D341Med (cell line): ENCODE results near the gene TSPAN7.
A peak's percentile ranks its signal among the peaks of the same experiment; 100 is the strongest.

Source experiments
- DNase-seq: peaks from one replicate; pipeline ENCODE4 v3.0.0; 2012; ENCODE audit warnings: low spot score

TSPAN7 gene

GRCh38 chrX:38649221-38649620 lies 87.9 kb downstream of the TSPAN7 start:
- DNase-seq = no peak

GRCh38 chrX:38649674-38650647 lies 88.6 kb downstream of the TSPAN7 start:
- DNase-seq = no peak

- no peak for DNase-seq
These were observed 90.6 kb downstream of the TSPAN7 start for GRCh38 chrX:38651625-38652601.

DNA sequence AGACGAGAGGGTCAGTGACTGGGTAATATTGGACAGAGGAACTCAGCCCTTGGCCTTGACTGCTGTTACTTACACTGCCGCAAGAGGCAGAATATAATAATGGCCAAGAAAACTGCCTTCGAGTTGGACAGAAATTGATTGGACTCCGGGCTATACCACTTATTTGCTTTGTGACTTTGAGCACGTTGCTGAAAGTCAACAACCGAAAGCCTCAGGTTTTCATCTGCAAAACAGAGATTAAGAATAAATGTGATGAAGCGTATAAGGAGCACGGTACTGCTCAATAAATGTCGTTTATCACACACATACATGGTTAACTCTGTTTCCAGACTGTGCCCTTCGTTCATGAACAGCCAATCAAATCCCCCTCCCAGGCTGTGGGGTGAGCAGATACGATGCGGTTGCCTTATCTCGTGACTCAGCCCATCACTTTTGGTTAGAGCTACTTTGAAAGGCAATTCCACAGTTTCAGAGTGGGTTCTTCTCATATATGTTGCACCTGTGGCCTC lies 91.6 kb downstream of the TSPAN7 start:
- no peak for DNase-seq

GRCh38 chrX:38654302-38654701 lies 93.0 kb downstream of the TSPAN7 start:
- DNase-seq = peak; percentile 26

- DNase-seq = peak; percentile 51
These were observed 95.1 kb downstream of the TSPAN7 start for GRCh38 chrX:38656350-38656915.

DNA sequence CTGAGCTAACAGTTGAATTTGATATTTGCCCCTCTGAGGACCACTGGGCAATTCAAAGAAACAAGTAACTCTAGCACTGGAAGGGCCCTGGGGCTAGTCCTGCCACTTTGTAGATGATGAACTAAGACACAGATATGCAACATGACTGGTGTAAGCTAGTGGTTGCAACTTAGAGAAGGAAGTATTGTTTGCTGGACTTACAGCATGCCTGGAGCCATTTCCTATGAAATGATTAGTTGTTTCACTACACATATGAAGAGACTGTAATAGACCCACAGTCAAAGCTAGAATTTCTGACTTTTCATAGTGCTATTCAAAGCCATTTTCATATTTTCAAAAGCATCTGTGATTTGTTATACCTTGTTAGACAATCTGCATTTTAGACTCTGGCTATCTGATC lies 96.2 kb downstream of the TSPAN7 start:
- no peak for DNase-seq

DNA sequence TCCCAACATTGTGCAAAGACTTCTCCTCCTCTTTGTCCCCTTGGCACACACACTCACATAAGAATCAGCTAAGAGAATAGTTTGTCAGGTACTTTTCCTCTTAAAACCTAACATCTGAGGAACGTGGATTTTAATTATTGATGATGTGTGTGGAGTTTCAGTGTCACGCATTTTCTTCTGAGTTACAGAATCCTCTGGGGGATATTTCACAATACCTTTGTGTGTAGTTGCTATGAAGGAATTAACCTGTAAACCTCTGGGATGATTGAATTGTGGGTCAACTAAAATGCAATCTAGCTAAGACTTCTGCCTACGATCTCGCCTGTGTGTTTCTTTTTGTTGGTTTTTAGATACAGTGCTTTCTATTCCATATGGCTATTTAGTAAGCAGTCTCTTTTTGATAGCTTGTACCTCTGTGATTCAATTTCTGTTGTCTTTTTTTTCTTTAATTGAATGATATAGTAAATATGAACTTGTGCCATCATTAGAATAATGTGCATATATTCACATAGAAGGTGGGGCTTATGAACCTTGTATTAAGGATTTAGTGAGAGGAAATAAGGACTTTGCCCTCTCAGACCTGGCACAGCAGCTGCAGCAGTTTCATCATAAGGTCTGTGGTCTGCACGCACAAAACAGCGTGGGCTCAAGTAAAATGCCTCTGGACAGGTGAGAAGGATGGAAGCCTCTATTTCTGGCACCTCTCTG lies 99.2 kb downstream of the TSPAN7 start:
- DNase-seq = no peak

DNA sequence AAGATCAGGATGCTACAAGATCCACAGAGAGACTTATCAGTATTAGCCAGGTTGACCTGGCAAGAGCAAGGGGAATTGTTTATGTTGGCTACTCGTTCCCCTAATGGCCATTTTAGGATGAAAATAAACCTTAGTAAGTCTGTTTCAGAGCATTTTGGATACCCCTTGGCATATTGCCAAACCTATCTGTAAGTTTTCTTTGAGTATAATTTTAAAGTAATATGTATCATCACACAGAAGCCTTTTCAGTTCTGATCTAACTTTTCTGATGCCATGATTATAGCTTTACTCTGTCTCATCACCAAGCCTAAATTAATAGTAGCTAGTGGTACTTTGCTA lies 99.7 kb downstream of the TSPAN7 start:
- DNase-seq = no peak

- no peak for DNase-seq
These were observed 100.2 kb downstream of the TSPAN7 start for GRCh38 chrX:38661561-38661960.

GRCh38 chrX:38662640-38663039 lies 101.3 kb downstream of the TSPAN7 start:
- DNase-seq = no peak

DNA sequence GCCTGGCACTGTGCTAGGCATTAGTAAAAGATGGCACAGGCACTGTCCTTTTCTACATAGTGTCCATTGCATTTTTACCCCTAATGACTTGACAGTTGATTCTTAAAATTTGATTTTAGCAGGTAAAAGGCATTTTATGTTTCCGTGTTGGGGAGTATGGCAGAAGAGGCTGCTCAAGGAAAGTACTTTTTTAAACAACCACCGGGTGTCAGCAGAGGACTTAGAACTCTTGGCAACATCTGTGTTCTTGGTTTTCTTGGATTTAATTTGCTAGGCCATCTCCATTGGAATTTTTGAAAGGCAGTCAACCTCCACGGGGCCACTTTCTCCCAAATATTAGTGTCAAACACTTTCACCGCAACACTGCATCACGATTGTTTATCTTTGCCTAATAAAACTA lies 102.9 kb downstream of the TSPAN7 start:
- DNase-seq = peak; percentile 34

- DNase-seq = no peak
These were observed 105.6 kb downstream of the TSPAN7 start for GRCh38 chrX:38666909-38667308.

DNA sequence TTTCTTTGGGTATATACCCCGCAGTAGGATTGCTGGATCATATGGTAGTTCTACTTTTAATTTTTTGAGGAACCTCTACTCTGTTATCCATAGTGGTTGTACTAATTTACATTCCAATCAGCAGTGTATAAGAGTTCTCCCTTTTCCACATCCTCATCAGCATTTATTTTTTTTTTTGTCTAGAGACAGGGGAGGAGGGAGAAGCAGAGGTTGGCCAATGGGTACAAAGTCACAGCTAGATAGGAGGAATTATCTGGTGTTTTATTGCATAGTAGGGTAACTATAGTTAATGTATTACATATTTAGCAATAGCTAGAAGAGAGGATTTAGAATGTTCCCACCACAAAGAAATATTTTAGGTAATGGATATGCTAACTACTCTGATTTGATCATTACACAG lies 107.4 kb downstream of the TSPAN7 start:
- no peak for DNase-seq

GRCh38 chrX:38669428-38669827 lies 108.1 kb downstream of the TSPAN7 start:
- no peak for DNase-seq

DNA sequence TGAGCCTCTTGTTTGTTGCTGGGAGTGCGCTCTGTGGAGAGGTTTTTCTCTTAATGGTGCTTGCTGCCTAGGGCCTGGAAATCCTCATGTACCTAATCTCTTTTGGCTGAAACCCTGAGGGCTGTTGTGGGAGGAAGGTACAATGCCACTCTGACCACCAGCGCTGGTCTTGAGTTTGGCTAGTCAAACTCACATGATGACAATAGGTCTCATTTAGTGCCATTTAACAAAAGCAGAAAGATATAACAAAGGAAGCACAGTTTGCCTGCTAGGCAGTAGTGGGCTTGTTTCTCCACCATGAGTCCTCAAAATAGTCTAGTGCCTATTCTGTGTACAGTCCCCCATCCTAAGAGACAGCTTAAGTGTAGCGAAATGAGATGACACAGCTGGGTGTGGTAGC lies 111.3 kb downstream of the TSPAN7 start:
- DNase-seq = no peak

DNA sequence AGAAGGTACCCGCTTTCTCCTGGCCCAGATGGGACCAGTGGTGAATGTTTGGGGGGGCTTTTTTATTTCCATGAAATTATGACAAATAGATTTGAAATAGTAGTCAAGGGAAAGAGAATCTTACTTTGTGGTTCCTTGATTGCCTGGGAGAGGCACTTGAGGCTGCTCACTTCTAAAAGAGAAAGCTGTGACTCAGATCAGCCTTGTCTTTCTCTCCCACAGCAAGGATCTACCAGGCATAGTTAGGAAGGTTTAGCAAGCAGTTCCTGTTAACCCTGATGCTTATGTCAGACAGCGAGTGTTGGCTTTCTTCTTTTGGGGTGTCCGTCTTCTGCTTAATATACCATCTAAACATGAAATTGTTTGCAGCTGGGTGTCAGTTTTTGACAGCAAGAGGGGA lies 114.5 kb downstream of the TSPAN7 start:
- DNase-seq = no peak

GRCh38 chrX:38678183-38678582 lies 116.8 kb downstream of the TSPAN7 start:
- DNase-seq = no peak

DNA sequence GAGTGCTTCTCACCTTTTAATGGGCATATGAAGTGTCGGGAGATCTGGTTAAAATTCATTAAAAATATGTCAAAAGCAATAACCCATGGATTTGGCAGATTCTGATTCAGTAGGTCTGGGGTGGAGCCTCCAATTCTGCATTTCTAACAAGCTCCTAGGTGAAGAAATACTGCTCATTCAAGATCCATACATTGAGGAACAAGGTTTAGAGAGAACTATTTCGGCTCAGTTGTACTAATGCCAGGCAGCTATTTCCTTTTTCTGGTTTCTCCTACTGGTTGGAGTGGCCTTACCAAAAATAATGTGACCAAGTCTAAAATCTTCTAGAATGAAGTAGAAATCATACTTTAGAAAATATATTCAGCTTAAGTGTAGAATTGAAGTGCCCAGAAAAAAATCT lies 117.5 kb downstream of the TSPAN7 start:
- no peak for DNase-seq

DNA sequence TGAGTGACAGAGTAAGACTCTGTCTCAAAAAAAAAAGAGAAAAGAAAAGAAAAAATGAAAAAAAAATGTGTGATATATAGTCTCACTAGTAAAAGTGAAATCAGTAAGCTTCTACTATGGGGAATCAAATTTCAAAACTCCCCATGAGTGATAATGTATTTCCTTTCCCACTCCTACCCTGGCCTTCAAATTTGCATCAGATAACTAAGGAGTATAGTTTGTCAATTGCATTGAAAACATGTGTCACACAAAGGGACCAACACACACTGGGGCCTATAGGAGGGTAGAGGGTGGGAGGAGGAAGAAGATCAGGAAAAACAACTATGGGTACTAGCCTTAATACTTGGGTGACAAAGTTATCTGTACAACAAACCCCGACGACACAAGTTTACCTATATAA lies 118.4 kb downstream of the TSPAN7 start:
- DNase-seq = no peak

DNA sequence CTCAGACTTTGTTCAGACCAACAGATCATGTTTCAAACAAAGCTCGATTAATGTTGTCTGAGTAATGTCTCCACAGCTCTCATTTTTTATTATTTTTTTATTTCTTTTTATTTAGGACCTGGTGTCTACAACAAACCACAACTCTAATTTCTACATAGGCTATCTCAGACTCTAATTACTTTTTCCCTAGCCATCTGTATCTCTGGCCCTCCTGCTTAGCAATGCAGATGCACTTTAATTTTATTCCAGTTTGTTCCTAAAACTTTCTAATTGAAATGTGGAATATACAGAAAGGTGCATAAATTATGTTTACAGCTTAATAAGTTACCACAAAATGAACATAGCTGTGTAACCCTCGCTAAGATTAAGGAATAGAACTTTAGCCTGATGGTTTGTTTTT lies 120.8 kb downstream of the TSPAN7 start:
- no peak for DNase-seq

DNA sequence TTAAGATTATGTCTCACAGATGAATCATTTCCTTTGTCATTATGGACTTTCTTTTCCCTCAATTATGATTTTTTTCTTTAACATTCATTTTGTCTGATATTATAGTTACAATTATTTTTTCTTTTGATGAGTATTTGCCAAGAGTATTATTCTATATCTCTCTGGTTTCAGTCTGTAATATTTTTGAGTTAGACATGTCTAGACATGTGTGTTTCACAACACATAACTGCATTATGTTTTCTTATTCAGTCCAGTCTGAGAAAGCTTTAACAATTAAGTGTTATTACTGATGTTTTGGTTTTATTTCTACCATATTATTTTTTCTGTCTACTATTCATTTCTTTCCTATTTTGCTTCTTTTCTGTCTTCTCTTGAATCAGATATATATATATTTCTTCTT lies 131.6 kb downstream of the TSPAN7 start:
- no peak for DNase-seq
